ENCODE data around the gene BCAS1. TPM values are rescaled to one million over a fixed set of nuclear protein-coding genes. Genes with fewer than 3 reads are reported as not detected.

BCAS1 gene
- total and polyA plus RNA-seq, 2 donors (not counting 3 experiments of a cell fraction or from before 2014, with no cell fraction given), result not detected

DNA sequence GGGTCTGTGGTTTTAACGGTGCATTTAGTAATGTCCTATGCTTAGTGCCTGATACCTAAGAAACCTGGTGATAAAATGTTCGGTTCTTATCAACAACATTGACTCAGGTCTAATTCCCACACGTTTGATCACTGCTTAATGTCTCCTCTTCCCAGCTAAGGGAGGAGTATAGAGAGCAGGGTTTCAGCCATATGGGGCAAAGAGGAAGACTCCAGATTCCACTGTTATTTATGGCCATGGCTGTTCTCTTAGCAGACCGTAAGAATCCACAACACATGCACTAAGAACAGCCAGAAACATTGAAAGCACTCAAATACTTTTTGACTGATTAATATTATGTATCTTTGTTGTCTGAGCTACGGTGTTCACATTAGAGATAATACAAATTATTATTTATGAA is 112.1 kb downstream of the BCAS1 start:
- intact Hi-C loops (cut with micrococcal nuclease) (no loop called here), dilution Hi-C loops (cut with MboI; ENCODE audit: extremely low pct_ligation_motif_present, low sequenced_read_pairs) (no loop called here)
- Histone ChIP-seq H3K9me1 (replicated peaks; ENCODE audit: control insufficient read depth, extremely low read depth, insufficient read depth, low read length) (no peaks in the 10 kb centered on the region), H3K4me1 (ENCODE audit: control insufficient read depth, extremely low read depth, insufficient read depth, low read length) (peaks cover 10% of the 10 kb centered on the region), H3K36me3 (ENCODE audit: control insufficient read depth in 2 of 2, extremely low read depth in 1 of 2, insufficient read depth in 2 of 2, low read length in 2 of 2) (no peaks in the 10 kb centered on the region), H3K4me2 (ENCODE audit: insufficient read depth, low read length) (no peak overlapping the region), H3K27ac (ENCODE audit: insufficient read depth, low read depth, low read length) (no peak overlapping the region), H2AFZ (ENCODE audit: low read depth, low read length) (no peak overlapping the region), H3K9me3 (replicated peaks; ENCODE audit: control insufficient read depth, insufficient read depth, low read length) (no peaks in the 10 kb centered on the region), H3K4me3 (replicated peaks in 1 of 3; ENCODE audit: insufficient read depth in 1 of 3, low read depth in 1 of 3, low read length in 3 of 3) (no peak overlapping the region), H3K79me2 (ENCODE audit: control insufficient read depth, insufficient read depth, low read length) (no peaks in the 10 kb centered on the region), H4K20me1 (replicated peaks; ENCODE audit: control insufficient read depth, extremely low read depth, insufficient read depth, low read length) (no peaks in the 10 kb centered on the region), H3K27me3 (ENCODE audit: control insufficient read depth in 2 of 2, insufficient read depth in 2 of 2, low read length in 2 of 2) (peaks cover 3 to 7% of the 10 kb centered on the region in 2 experiments), H3K9ac (replicated peaks; ENCODE audit: extremely low read depth, insufficient read depth, low read length) (no peak overlapping the region)
- ChIA-PET CTCF (interaction anchor here (0.7 to 2.4 kb wide), 6 partner anchors 11 to 1664 kb away, joined by 3 to 8 read pairs (median 4); no protein-coding TSS in a partner anchor), POLR2A (no interaction called here)
- TF ChIP-seq POLR2AphosphoS5 (IDR thresholded peaks at IDR 0.05; ENCODE audit: insufficient read depth, low read depth, low read length), result no peak
- TF ChIP-seq, protein P1, sequence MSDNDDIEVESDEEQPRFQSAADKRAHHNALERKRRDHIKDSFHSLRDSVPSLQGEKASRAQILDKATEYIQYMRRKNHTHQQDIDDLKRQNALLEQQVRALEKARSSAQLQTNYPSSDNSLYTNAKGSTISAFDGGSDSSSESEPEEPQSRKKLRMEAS (IDR thresholded peaks at IDR 0.05; ENCODE audit: insufficient read depth, insufficient read length), result no peak
- no peak for TF ChIP-seq MYC (IDR thresholded peaks at IDR 0.05; ENCODE audit: low read depth, low read length)
- TF ChIP-seq, protein P2, sequence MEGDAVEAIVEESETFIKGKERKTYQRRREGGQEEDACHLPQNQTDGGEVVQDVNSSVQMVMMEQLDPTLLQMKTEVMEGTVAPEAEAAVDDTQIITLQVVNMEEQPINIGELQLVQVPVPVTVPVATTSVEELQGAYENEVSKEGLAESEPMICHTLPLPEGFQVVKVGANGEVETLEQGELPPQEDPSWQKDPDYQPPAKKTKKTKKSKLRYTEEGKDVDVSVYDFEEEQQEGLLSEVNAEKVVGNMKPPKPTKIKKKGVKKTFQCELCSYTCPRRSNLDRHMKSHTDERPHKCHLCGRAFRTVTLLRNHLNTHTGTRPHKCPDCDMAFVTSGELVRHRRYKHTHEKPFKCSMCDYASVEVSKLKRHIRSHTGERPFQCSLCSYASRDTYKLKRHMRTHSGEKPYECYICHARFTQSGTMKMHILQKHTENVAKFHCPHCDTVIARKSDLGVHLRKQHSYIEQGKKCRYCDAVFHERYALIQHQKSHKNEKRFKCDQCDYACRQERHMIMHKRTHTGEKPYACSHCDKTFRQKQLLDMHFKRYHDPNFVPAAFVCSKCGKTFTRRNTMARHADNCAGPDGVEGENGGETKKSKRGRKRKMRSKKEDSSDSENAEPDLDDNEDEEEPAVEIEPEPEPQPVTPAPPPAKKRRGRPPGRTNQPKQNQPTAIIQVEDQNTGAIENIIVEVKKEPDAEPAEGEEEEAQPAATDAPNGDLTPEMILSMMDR (IDR thresholded peaks at IDR 0.05; ENCODE audit: extremely low read depth in 1 of 2, insufficient read depth in 1 of 2, low read depth in 1 of 2, low read length in 2 of 2), result no peak
- TF ChIP-seq GATA2 (IDR thresholded peaks at IDR 0.05; ENCODE audit: insufficient read depth, insufficient read length, low read depth, low read length), result no peak
- no peak for TF ChIP-seq JUN (IDR thresholded peaks at IDR 0.05; ENCODE audit: borderline replicate concordance, insufficient read depth, insufficient read length, low read depth)
- no peak for TF ChIP-seq FOS (IDR thresholded peaks at IDR 0.05; ENCODE audit: borderline replicate concordance, insufficient read depth, low read length)
- no peak for TF ChIP-seq POLR2A (IDR thresholded peaks at IDR 0.05; ENCODE audit: low read depth, low read length)
- FAIRE-seq (no peak), DNase-seq (ENCODE audit: low read depth, low spot score) (no peak)
- no TSS peak for BruUV-seq (replicated peaks)
